Ishikawa (cell line): Measurements from ENCODE around the gene LATS1.

Experiments
- CEBPB ChIP-seq: IDR thresholded peaks from 2 replicates; pipeline ENCODE4 v1.6.1; 2012
- TAF1 ChIP-seq: IDR thresholded peaks from 2 replicates; pipeline ENCODE4 v1.6.1; 2012; ENCODE audit warnings: low read depth, mild to moderate bottlenecking
- TF ChIP-seq, protein P1 (sequence below): IDR thresholded peaks from 2 replicates; pipeline ENCODE4 v1.6.1; 2012

DNA sequence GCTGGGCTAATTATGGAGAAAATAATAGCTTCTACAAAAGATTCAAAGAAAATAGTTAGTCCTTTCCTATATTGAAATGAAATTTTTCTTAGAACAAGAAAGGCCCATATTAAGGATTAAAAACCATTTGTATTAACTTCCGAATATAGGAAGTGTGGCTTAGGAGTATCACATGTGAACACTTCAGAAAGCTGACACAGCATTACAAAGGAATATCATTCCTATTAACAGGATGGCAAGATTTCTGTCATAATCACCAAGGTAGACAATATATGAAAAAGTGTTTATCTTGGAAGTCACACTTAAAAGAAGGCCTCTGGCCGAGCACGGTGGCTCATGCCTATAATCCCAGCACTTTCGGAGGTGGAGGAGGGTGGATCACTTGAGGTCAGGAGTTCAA is 5.4 kb upstream of the LATS1 start:
- TF ChIP-seq TAF1 (no peak), CEBPB (no peak)
- TF ChIP-seq, protein P1, sequence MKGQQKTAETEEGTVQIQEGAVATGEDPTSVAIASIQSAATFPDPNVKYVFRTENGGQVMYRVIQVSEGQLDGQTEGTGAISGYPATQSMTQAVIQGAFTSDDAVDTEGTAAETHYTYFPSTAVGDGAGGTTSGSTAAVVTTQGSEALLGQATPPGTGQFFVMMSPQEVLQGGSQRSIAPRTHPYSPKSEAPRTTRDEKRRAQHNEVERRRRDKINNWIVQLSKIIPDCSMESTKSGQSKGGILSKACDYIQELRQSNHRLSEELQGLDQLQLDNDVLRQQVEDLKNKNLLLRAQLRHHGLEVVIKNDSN = no peak
